ENCODE data around the gene PTPRZ1. TPM values are rescaled to one million over a fixed set of nuclear protein-coding genes. Genes with fewer than 3 reads are reported as not detected.

The PTPRZ1 gene
- total and polyA plus RNA-seq, 4 donors, result 138 to 736 (median 374) TPM

DNA sequence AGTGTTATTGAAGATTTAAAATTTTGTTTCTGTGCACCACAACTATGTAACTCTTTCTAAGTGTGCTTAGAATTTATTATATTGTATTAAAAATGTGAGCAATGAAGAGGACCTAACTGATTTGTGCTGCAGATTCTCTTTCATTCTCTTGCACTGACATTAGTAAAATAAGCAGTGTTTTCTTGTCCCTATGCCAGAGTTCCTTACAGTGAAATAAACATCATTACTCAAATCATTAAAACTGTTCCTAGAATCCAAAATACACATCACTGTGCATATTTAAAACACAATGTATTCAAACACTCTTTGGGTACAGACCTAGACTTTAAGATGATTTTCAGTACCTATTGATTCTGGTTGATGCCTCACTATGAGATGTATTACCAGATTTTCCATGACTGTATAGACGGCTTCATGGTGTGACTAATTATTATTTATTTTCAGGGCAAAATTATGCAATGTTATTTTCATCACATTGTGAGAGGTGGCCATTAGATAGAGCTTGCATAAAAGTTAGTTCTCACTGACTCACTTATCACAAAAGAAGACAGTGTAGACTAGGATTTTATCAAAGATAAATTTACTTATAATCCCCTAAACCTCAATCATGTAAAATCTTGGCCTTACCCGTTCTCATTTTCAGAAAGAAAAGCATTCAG, 93.4 kb downstream of the PTPRZ1 start:
- H3K36me3 ChIP-seq (ENCODE audit: control insufficient read depth, insufficient read depth, low read length), result peaks cover 6% of the 10 kb centered on the region
- H3K4me3 ChIP-seq (ENCODE audit: low read depth, low read length), result no peak overlapping the region
- no peaks in the 10 kb centered on the region for H3K9me3 ChIP-seq (ENCODE audit: control insufficient read depth, insufficient read depth, low read length)
- 75% methylated on average over 1 of the region's 2 CpGs for WGBS (ENCODE audit: insufficient coverage)
- no peaks in the 10 kb centered on the region for H3K27me3 ChIP-seq (ENCODE audit: control insufficient read depth, insufficient read depth, low read length)
- H3K27ac ChIP-seq (ENCODE audit: low read depth, low read length), result no peak overlapping the region
- no peaks in the 10 kb centered on the region for H3K4me1 ChIP-seq (ENCODE audit: control insufficient read depth, insufficient read depth, low read length)
- DNase-seq (ENCODE audit: low read depth in 4 of 6, low spot score in 6 of 6), result peak in 1 of 6 donors; percentile 25

DNA sequence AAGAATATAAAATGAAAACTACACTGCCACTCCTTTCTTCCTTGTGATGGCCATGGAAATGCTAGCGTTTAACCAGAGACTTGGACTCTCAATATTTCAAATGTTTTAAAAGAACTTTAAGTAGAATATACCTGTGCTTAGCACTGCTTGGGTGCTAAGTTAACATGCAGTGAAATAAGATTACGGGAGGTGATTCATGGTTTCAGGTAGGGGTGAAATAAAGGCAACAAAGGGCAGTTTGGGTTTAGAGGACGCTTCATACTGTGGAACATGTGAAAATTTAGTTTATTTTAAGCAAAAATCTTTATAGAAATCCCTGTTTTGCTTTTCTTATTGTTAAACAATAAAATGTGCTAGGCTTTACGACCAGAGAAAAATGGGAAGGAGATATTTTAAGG, 94.0 kb downstream of the PTPRZ1 start:
- Histone ChIP-seq H3K9me3 (ENCODE audit: control insufficient read depth, insufficient read depth, low read length) (no peaks in the 10 kb centered on the region), H3K27ac (ENCODE audit: low read depth, low read length) (no peak overlapping the region), H3K4me3 (ENCODE audit: low read depth, low read length) (no peak overlapping the region), H3K4me1 (ENCODE audit: control insufficient read depth, insufficient read depth, low read length) (no peaks in the 10 kb centered on the region), H3K36me3 (ENCODE audit: control insufficient read depth, insufficient read depth, low read length) (peaks cover 6% of the 10 kb centered on the region), H3K27me3 (ENCODE audit: control insufficient read depth, insufficient read depth, low read length) (no peaks in the 10 kb centered on the region)
- DNase-seq (ENCODE audit: low read depth in 4 of 6, low spot score in 6 of 6), result no peak
- WGBS (ENCODE audit: insufficient coverage), result 100% methylated on average over 1 of the region's 4 CpGs

DNA sequence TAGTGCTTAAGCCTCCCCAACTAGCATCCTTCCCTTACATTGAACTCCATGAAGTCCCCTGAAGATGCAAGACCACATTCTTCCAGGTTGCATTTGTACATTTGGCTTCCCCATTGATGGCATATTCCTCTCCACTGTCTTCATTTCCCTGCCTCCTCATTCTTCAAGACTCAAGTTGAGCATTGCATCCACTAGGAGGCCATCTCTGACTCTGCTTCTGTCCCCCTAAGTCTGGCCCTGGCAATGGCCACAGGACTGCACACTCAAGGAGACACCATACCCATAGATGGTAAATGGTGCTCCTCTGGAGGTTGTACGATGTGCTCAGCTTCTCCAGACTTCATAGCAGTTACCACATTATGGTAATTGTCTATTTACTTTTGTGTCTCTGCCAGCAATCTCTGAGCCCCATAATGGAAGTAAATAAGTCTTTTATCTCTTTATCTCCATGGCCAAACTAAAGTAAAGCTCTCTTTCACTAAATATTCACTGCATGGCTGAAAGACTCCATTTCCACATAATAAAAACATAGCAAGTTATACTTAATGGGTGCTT, 112.6 kb downstream of the PTPRZ1 start:
- no CpG with 5 or more reads among the region's 1 CpG for WGBS (ENCODE audit: insufficient coverage)
- no peaks in the 10 kb centered on the region for H3K9me3 ChIP-seq (ENCODE audit: control insufficient read depth, insufficient read depth, low read length)
- H3K27me3 ChIP-seq (ENCODE audit: control insufficient read depth, insufficient read depth, low read length), result no peaks in the 10 kb centered on the region
- no peaks in the 10 kb centered on the region for H3K4me1 ChIP-seq (ENCODE audit: control insufficient read depth, insufficient read depth, low read length)
- no peak overlapping the region for H3K4me3 ChIP-seq (ENCODE audit: low read depth, low read length)
- no peak overlapping the region for H3K27ac ChIP-seq (ENCODE audit: low read depth, low read length)
- peaks cover 12% of the 10 kb centered on the region for H3K36me3 ChIP-seq (ENCODE audit: control insufficient read depth, insufficient read depth, low read length)
- no peak for DNase-seq (ENCODE audit: low read depth in 4 of 6, low spot score in 6 of 6)

DNA sequence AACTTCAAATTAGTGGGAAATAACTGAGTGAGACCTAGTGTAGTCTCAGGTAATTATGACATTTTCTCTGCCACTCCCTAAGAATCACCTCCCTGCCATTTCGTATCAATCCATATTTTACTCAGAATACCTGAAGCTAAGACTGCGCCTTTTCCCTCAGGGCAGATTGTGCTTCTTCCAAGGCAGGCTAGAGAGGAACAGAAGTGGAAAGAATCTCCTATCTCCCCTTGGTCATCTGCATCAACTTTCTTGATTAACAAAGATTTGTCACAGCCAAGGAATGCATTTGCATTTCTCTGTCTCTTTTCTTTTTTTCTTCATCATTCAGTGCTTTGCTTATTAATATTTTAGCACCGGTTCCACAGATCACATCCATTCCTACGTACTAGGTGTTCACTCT, 119.1 kb downstream of the PTPRZ1 start:
- Histone ChIP-seq H3K36me3 (ENCODE audit: control insufficient read depth, insufficient read depth, low read length) (peaks cover 3% of the 10 kb centered on the region), H3K27me3 (ENCODE audit: control insufficient read depth, insufficient read depth, low read length) (no peaks in the 10 kb centered on the region), H3K4me3 (ENCODE audit: low read depth, low read length) (no peak overlapping the region), H3K9me3 (ENCODE audit: control insufficient read depth, insufficient read depth, low read length) (no peaks in the 10 kb centered on the region), H3K27ac (ENCODE audit: low read depth, low read length) (no peak overlapping the region), H3K4me1 (ENCODE audit: control insufficient read depth, insufficient read depth, low read length) (no peaks in the 10 kb centered on the region)
- no CpG with 5 or more reads among the region's 4 CpGs for WGBS (ENCODE audit: insufficient coverage)
- DNase-seq (ENCODE audit: low read depth in 4 of 6, low spot score in 6 of 6), result no peak

DNA sequence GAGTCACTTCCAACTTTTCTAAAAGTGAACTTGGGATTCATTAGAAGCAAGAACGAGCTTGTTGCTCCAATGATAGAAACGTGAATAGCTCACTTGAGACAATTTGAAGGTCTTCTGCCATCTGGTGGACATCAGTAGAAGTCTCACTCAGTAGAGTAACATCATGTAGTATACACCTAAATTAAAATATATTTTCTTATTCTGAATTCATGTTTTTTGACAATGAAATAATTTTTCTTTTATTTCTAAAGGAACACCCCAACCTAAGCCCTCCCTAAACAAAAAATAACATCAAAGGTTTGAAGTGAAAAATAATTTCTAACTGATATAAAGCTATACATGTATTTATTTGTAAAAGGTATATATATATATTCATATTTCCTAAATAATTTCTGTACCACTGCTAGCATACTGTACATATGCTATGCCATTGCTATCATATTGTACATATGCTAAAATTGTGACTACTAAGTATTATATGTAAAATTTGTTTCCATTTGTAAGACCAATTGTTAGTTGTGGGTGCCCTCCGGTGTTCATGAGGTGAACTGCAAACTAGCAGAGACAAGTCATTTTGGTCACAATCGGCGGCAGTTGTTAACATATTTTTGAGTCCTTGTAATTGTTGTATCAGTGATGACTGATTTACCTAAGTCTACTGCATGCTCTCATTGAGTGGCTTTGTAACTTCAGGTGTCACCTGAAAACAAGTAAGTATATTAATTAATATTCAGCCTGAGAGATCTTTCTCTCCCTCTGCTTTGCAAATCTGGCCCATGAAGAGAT, 121.9 kb downstream of the PTPRZ1 start:
- Histone ChIP-seq H3K36me3 (ENCODE audit: control insufficient read depth, insufficient read depth, low read length) (peaks cover 3% of the 10 kb centered on the region), H3K9me3 (ENCODE audit: control insufficient read depth, insufficient read depth, low read length) (no peaks in the 10 kb centered on the region), H3K4me1 (ENCODE audit: control insufficient read depth, insufficient read depth, low read length) (no peaks in the 10 kb centered on the region), H3K27ac (ENCODE audit: low read depth, low read length) (no peak overlapping the region), H3K27me3 (ENCODE audit: control insufficient read depth, insufficient read depth, low read length) (no peaks in the 10 kb centered on the region), H3K4me3 (ENCODE audit: low read depth, low read length) (no peak overlapping the region)
- DNase-seq (ENCODE audit: low read depth in 4 of 6, low spot score in 6 of 6), result peak; percentile 64 to 95 (median 69)
- 43% methylated on average over 1 of the region's 5 CpGs for WGBS (ENCODE audit: insufficient coverage)

DNA sequence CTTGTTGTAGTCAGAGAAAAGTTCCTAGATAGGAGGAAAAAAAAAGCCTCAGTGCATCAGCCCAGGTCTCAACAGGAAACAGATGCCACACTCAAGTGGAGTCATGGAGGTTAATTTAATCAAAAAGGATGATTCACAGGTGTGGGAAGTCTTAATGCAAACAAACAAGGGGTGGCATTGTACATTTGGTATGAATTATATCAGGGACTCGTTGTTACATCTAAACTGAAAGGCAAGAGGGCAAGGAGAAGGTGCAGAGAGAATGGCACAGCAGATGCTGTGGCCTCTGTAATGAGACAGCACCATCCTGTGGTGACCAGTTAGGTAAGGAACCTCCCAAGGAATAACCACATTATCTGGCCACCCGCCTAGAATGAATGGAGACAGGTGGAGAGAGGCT, 133.7 kb downstream of the PTPRZ1 start:
- WGBS (ENCODE audit: insufficient coverage), result 75% methylated on average over 1 of the region's 2 CpGs
- H3K27me3 ChIP-seq (ENCODE audit: control insufficient read depth, insufficient read depth, low read length), result no peaks in the 10 kb centered on the region
- no peaks in the 10 kb centered on the region for H3K9me3 ChIP-seq (ENCODE audit: control insufficient read depth, insufficient read depth, low read length)
- H3K4me1 ChIP-seq (ENCODE audit: control insufficient read depth, insufficient read depth, low read length), result no peaks in the 10 kb centered on the region
- no peak overlapping the region for H3K4me3 ChIP-seq (ENCODE audit: low read depth, low read length)
- H3K36me3 ChIP-seq (ENCODE audit: control insufficient read depth, insufficient read depth, low read length), result peaks cover 8% of the 10 kb centered on the region
- DNase-seq (ENCODE audit: low read depth in 4 of 6, low spot score in 6 of 6), result no peak
- H3K27ac ChIP-seq (ENCODE audit: low read depth, low read length), result no peak overlapping the region

DNA sequence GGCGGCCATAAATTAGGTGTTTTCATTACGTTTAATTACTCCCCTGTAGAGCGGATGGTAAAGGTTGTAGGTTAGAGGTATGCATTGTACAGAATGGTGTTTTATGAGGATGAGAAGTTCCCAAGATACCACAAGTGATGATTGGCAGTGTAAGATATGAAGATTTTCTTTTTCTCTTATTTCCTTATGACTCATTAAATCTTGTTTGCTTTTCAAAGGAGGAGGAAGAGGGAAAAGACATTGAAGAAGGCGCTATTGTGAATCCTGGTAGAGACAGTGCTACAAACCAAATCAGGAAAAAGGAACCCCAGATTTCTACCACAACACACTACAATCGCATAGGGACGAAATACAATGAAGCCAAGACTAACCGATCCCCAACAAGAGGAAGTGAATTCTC, 137.2 kb downstream of the PTPRZ1 start:
- H3K9me3 ChIP-seq (ENCODE audit: control insufficient read depth, insufficient read depth, low read length), result no peaks in the 10 kb centered on the region
- DNase-seq (ENCODE audit: low read depth in 4 of 6, low spot score in 6 of 6), result no peak
- peaks cover 8% of the 10 kb centered on the region for H3K36me3 ChIP-seq (ENCODE audit: control insufficient read depth, insufficient read depth, low read length)
- WGBS (ENCODE audit: insufficient coverage), result no CpG with 5 or more reads among the region's 7 CpGs
- no peak overlapping the region for H3K4me3 ChIP-seq (ENCODE audit: low read depth, low read length)
- no peak overlapping the region for H3K27ac ChIP-seq (ENCODE audit: low read depth, low read length)
- H3K4me1 ChIP-seq (ENCODE audit: control insufficient read depth, insufficient read depth, low read length), result no peaks in the 10 kb centered on the region
- H3K27me3 ChIP-seq (ENCODE audit: control insufficient read depth, insufficient read depth, low read length), result no peaks in the 10 kb centered on the region

DNA sequence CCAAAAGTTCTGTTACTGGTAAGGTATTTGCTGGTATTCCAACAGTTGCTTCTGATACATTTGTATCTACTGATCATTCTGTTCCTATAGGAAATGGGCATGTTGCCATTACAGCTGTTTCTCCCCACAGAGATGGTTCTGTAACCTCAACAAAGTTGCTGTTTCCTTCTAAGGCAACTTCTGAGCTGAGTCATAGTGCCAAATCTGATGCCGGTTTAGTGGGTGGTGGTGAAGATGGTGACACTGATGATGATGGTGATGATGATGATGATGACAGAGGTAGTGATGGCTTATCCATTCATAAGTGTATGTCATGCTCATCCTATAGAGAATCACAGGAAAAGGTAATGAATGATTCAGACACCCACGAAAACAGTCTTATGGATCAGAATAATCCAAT, 140.1 kb downstream of the PTPRZ1 start:
- no peak for DNase-seq (ENCODE audit: low read depth in 4 of 6, low spot score in 6 of 6)
- Histone ChIP-seq H3K27ac (ENCODE audit: low read depth, low read length) (no peak overlapping the region), H3K4me1 (ENCODE audit: control insufficient read depth, insufficient read depth, low read length) (no peaks in the 10 kb centered on the region), H3K9me3 (ENCODE audit: control insufficient read depth, insufficient read depth, low read length) (no peaks in the 10 kb centered on the region), H3K36me3 (ENCODE audit: control insufficient read depth, insufficient read depth, low read length) (peaks cover 8% of the 10 kb centered on the region), H3K27me3 (ENCODE audit: control insufficient read depth, insufficient read depth, low read length) (no peaks in the 10 kb centered on the region), H3K4me3 (ENCODE audit: low read depth, low read length) (no peak overlapping the region)
- WGBS (ENCODE audit: insufficient coverage), result no CpG with 5 or more reads among the region's 2 CpGs

DNA sequence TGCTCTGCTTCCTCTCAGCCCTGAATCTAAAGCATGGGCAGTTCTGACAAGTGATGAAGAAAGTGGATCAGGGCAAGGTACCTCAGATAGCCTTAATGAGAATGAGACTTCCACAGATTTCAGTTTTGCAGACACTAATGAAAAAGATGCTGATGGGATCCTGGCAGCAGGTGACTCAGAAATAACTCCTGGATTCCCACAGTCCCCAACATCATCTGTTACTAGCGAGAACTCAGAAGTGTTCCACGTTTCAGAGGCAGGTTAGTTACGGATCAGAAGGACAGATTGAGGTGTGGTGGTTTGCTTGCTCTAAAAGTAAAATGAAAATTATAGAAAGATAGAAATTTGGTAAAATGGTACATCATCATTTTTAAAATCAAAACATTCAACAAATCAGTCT, 140.7 kb downstream of the PTPRZ1 start:
- H3K36me3 ChIP-seq (ENCODE audit: control insufficient read depth, insufficient read depth, low read length), result peaks cover 8% of the 10 kb centered on the region
- WGBS (ENCODE audit: insufficient coverage), result no CpG with 5 or more reads among the region's 3 CpGs
- DNase-seq (ENCODE audit: low read depth in 4 of 6, low spot score in 6 of 6), result no peak
- no peaks in the 10 kb centered on the region for H3K27me3 ChIP-seq (ENCODE audit: control insufficient read depth, insufficient read depth, low read length)
- H3K27ac ChIP-seq (ENCODE audit: low read depth, low read length), result no peak overlapping the region
- H3K9me3 ChIP-seq (ENCODE audit: control insufficient read depth, insufficient read depth, low read length), result no peaks in the 10 kb centered on the region
- H3K4me3 ChIP-seq (ENCODE audit: low read depth, low read length), result no peak overlapping the region
- H3K4me1 ChIP-seq (ENCODE audit: control insufficient read depth, insufficient read depth, low read length), result no peaks in the 10 kb centered on the region

DNA sequence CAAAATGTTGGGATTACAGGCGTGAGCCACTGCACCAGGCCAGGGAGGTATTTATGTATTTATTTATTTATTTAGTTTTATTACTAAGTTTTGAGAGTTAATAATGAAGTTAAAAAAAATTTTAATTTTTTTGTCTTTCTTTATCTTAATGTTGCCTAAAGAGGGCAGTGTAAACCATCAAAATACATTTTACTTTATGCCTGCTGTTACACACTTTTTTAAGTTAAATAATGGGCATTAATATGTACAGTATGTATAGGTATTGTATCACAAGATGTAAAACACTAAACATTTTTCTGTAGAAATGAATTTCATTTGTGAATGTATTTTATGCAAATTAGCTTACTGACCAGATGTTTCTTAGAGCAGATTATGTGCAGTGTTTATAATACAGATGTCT, 141.7 kb downstream of the PTPRZ1 start:
- Histone ChIP-seq H3K36me3 (ENCODE audit: control insufficient read depth, insufficient read depth, low read length) (peaks cover 8% of the 10 kb centered on the region), H3K4me3 (ENCODE audit: low read depth, low read length) (no peak overlapping the region), H3K27me3 (ENCODE audit: control insufficient read depth, insufficient read depth, low read length) (no peaks in the 10 kb centered on the region), H3K9me3 (ENCODE audit: control insufficient read depth, insufficient read depth, low read length) (no peaks in the 10 kb centered on the region), H3K27ac (ENCODE audit: low read depth, low read length) (no peak overlapping the region), H3K4me1 (ENCODE audit: control insufficient read depth, insufficient read depth, low read length) (no peaks in the 10 kb centered on the region)
- peak in 1 of 6 donors; percentile 38 for DNase-seq (ENCODE audit: low read depth in 4 of 6, low spot score in 6 of 6)
- WGBS (ENCODE audit: insufficient coverage), result no CpG with 5 or more reads among the region's 1 CpG

Data from spinal cord (tissue), 10 donors.